Endodermal cell (in vitro differentiated cells): ENCODE measurements around the gene ZBTB46. TPM values are rescaled to one million over a fixed set of nuclear protein-coding genes. Genes with fewer than 3 reads are reported as not detected.

Source experiments
- DNase-seq: peaks from one replicate; pipeline ENCODE4 v3.0.0-alpha.2; 2017
- H3K27ac ChIP-seq: 2 replicates; pipeline ENCODE4 v1.5.1; 2013; ENCODE audit warnings: mild to moderate bottlenecking, low read depth, low read length, moderate library complexity
- H3K27me3 ChIP-seq: 2 replicates; pipeline ENCODE4 v1.6.1; 2013; ENCODE audit warnings: mild to moderate bottlenecking, low read length, moderate library complexity; ENCODE audit not compliant: insufficient read depth, control insufficient read depth, poor library complexity, severe bottlenecking
- H3K36me3 ChIP-seq: 2 replicates; pipeline ENCODE4 v1.7.0; 2013; ENCODE audit warnings: mild to moderate bottlenecking, low read length, moderate library complexity; ENCODE audit not compliant: control insufficient read depth, insufficient read depth
- H3K4me1 ChIP-seq: one replicate; pipeline ENCODE4 v1.7.0; 2013; ENCODE audit warnings: low read length; ENCODE audit not compliant: control insufficient read depth, insufficient read depth
- H3K4me3 ChIP-seq: 2 replicates; pipeline ENCODE4 v1.5.1; 2013; ENCODE audit warnings: mild to moderate bottlenecking, low read length, moderate library complexity
- H3K9ac ChIP-seq: 2 replicates; pipeline ENCODE4 v1.6.1; 2013; ENCODE audit warnings: mild to moderate bottlenecking, low read length, moderate library complexity; ENCODE audit not compliant: poor library complexity, severe bottlenecking; ENCODE audit errors: extremely low read depth
- H3K9me3 ChIP-seq: 2 replicates; pipeline ENCODE4 v1.6.1; 2013; ENCODE audit warnings: mild to moderate bottlenecking, low read length, moderate library complexity; ENCODE audit not compliant: control insufficient read depth
- H3K27ac Mint-ChIP-seq: 2 replicates; pipeline ENCODE4 v1.8.0; 2020; ENCODE audit warnings: mixed read lengths
- H3K27me3 Mint-ChIP-seq: 2 replicates; pipeline ENCODE4 v1.8.0; 2021; ENCODE audit warnings: mild to moderate bottlenecking, mixed read lengths; ENCODE audit not compliant: insufficient read depth
- H3K36me3 Mint-ChIP-seq: 2 replicates; pipeline ENCODE4 v1.8.0; 2020; ENCODE audit warnings: low read depth, mixed read lengths
- H3K4me1 Mint-ChIP-seq: 2 replicates; pipeline ENCODE4 v1.8.0; 2020; ENCODE audit warnings: mixed read lengths
- H3K4me3 Mint-ChIP-seq: 2 replicates; pipeline ENCODE4 v1.8.0; 2020; ENCODE audit warnings: mild to moderate bottlenecking, moderate library complexity, mixed read lengths
- H3K9me3 Mint-ChIP-seq: 2 replicates; pipeline ENCODE4 v1.8.0; 2020; ENCODE audit warnings: mild to moderate bottlenecking, mixed read lengths
- WGBS, 2 experiments: methylation state at CpG; one replicate each; pipeline versions ENCODE4 v1.1.5 to v1.1.7; 2013; ENCODE audit warnings: missing lambda C conversion rate in 2 of 2, mixed read lengths in 1 of 2; ENCODE audit not compliant: insufficient coverage in 1 of 2, insufficient read length in 1 of 2; 5-methylcytosine and 5-hydroxymethylcytosine counted together
- total RNA-seq, 2 donors: library from RNA; stranded (reverse); fragmentation: NEBNext Ultra II Directional in 1 of 2; extraction: Animal tissue kit (Norgen Biotek cat#: 25700) in 1 of 2; gene quantifications; 2 replicates in 1 of 2; 3 replicates in 1 of 2; pipeline ENCODE4 v1.2.1, GENCODE V29; 2021
- TF ChIP-seq, protein P1 (sequence below): fragments of 200-600 bp; sonication (generic); conservative IDR thresholded peaks from 2 replicates; pipeline ENCODE4 v1.5.0; 2021; ENCODE audit warnings: antibody characterized with exemption, mild to moderate bottlenecking

The ZBTB46 gene
- total RNA-seq, 2 donors from 2014 or later: 24.9 to 25.9 TPM

DNA sequence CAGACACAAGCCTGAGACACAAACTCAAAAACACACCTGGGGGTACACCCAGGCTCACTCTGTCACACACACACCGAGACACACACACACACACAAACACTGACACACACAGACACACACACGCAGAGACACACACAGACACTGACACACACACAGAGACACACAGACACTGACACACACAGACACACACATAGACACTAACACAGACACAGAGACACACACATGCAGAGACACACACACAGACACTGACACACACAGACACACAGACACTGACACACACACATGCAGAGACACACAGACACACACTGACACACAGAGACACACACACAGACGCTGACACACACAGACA is 15.8 kb upstream of the ZBTB46 start:
- no peak overlapping the region for H3K27ac ChIP-seq
- no peak overlapping the region for H3K9ac ChIP-seq
- WGBS, 2 experiments: 68% methylated on average over 3 of the region's 3 CpGs; no CpG with 5 or more reads in 1 of the 2 experiments
- DNase-seq: no peak
- no peaks in the 10 kb centered on the region for H3K9me3 ChIP-seq
- Mint-ChIP-seq H3K4me3 (no peak overlapping the region), H3K36me3 (no peaks in the 10 kb centered on the region), H3K27me3 (peaks cover 7% of the 10 kb centered on the region), H3K4me1 (peaks cover 2% of the 10 kb centered on the region), H3K9me3 (no peaks in the 10 kb centered on the region), H3K27ac (no peak overlapping the region)
- no peaks in the 10 kb centered on the region for H3K27me3 ChIP-seq
- TF ChIP-seq, protein P1, sequence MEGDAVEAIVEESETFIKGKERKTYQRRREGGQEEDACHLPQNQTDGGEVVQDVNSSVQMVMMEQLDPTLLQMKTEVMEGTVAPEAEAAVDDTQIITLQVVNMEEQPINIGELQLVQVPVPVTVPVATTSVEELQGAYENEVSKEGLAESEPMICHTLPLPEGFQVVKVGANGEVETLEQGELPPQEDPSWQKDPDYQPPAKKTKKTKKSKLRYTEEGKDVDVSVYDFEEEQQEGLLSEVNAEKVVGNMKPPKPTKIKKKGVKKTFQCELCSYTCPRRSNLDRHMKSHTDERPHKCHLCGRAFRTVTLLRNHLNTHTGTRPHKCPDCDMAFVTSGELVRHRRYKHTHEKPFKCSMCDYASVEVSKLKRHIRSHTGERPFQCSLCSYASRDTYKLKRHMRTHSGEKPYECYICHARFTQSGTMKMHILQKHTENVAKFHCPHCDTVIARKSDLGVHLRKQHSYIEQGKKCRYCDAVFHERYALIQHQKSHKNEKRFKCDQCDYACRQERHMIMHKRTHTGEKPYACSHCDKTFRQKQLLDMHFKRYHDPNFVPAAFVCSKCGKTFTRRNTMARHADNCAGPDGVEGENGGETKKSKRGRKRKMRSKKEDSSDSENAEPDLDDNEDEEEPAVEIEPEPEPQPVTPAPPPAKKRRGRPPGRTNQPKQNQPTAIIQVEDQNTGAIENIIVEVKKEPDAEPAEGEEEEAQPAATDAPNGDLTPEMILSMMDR: no peak
- no peaks in the 10 kb centered on the region for H3K36me3 ChIP-seq
- no peak overlapping the region for H3K4me3 ChIP-seq
- H3K4me1 ChIP-seq: peaks cover 6% of the 10 kb centered on the region

- TF ChIP-seq, protein P1: no peak
- Mint-ChIP-seq H3K27ac (peak overlapping the region; percentile 64), H3K27me3 (peaks cover 7% of the 10 kb centered on the region), H3K4me1 (peaks cover 2% of the 10 kb centered on the region), H3K9me3 (no peaks in the 10 kb centered on the region), H3K36me3 (no peaks in the 10 kb centered on the region), H3K4me3 (peak overlapping the region; percentile 50)
- Histone ChIP-seq H3K4me1 (peaks cover 6% of the 10 kb centered on the region), H3K36me3 (no peaks in the 10 kb centered on the region), H3K9ac (no peak overlapping the region), H3K4me3 (peak overlapping the region; percentile 29), H3K9me3 (no peaks in the 10 kb centered on the region), H3K27me3 (no peaks in the 10 kb centered on the region), H3K27ac (peak overlapping the region; percentile 15)
- 21 to 26% methylated on average over 6 to 24 of the region's 24 CpGs for WGBS, 2 experiments
- DNase-seq: peak; percentile 91
Observed at GRCh38 chr20:63846128-63846771, 15.2 kb upstream of the ZBTB46 start.

- H3K27me3 Mint-ChIP-seq: peaks cover 3% of the 10 kb centered on the region
- H3K4me3 Mint-ChIP-seq: no peak overlapping the region
Observed at GRCh38 chr20:63844511-63844991, 13.5 kb upstream of the ZBTB46 start.

More at GRCh38 chr20:63844511-63844991, 13.5 kb upstream of the ZBTB46 start:
- no peak overlapping the region for H3K4me3 ChIP-seq
- no peaks in the 10 kb centered on the region for H3K27me3 ChIP-seq
- H3K36me3 ChIP-seq: no peaks in the 10 kb centered on the region
- H3K4me1 ChIP-seq: peaks cover 6% of the 10 kb centered on the region
- Mint-ChIP-seq H3K4me1 (peaks cover 2% of the 10 kb centered on the region), H3K27ac (no peak overlapping the region), H3K9me3 (no peaks in the 10 kb centered on the region), H3K36me3 (no peaks in the 10 kb centered on the region)
- DNase-seq: peak; percentile 37
- TF ChIP-seq, protein P1: no peak
- 86 to 97% methylated on average over 5 to 9 of the region's 9 CpGs for WGBS, 2 experiments
- no peak overlapping the region for H3K27ac ChIP-seq
- no peak overlapping the region for H3K9ac ChIP-seq
- H3K9me3 ChIP-seq: no peaks in the 10 kb centered on the region
